ENCODE data around the gene CDC73.

The CDC73 gene

GRCh38 chr1:193121616-193122593 lies at the start of gene CDC73:
CDC73 (plus strand) TSS chr1:193122031; CDS start chr1:193122201, 170 bp downstream.
- peak within 1 kb of the TSS; percentile 86 for H3K4me3 Mint-ChIP-seq
- H3K36me3 Mint-ChIP-seq = peaks cover 12% of the 10 kb centered on the region
- H3K4me1 Mint-ChIP-seq = peaks cover 44% of the 10 kb centered on the region
- H3K27me3 Mint-ChIP-seq = no peaks in the 10 kb centered on the region
- peak within 1 kb of the TSS; percentile 91 for H3K27ac Mint-ChIP-seq
- no peaks in the 10 kb centered on the region for H3K9me3 Mint-ChIP-seq
- ATAC-seq = peak; percentile 97

- no peaks in the 10 kb centered on the region for H3K27me3 Mint-ChIP-seq
- no peaks in the 10 kb centered on the region for H3K4me1 Mint-ChIP-seq
- H3K9me3 Mint-ChIP-seq = no peaks in the 10 kb centered on the region
- ATAC-seq = no peak
- H3K36me3 Mint-ChIP-seq = peaks cover 40% of the 10 kb centered on the region
- no peak overlapping the region for H3K4me3 Mint-ChIP-seq
- no peak overlapping the region for H3K27ac Mint-ChIP-seq
Observed at GRCh38 chr1:193077991-193078390, 43.8 kb upstream of the CDC73 start.

- Mint-ChIP-seq H3K36me3 (peaks cover 44% of the 10 kb centered on the region), H3K27me3 (no peaks in the 10 kb centered on the region), H3K4me1 (no peaks in the 10 kb centered on the region), H3K9me3 (no peaks in the 10 kb centered on the region), H3K4me3 (no peak overlapping the region), H3K27ac (no peak overlapping the region)
- no peak for ATAC-seq
Observed at GRCh38 chr1:193079187-193079586, 42.6 kb upstream of the CDC73 start.

- Mint-ChIP-seq H3K36me3 (peaks cover 36% of the 10 kb centered on the region), H3K4me3 (no peak overlapping the region), H3K27ac (no peak overlapping the region), H3K27me3 (no peaks in the 10 kb centered on the region), H3K4me1 (no peaks in the 10 kb centered on the region), H3K9me3 (no peaks in the 10 kb centered on the region)
- ATAC-seq = peak; percentile 57
Observed at GRCh38 chr1:193083365-193084088, 38.3 kb upstream of the CDC73 start.

GRCh38 chr1:193085263-193085662 lies 36.6 kb upstream of the CDC73 start:
- peaks cover 19% of the 10 kb centered on the region for H3K36me3 Mint-ChIP-seq
- no peak overlapping the region for H3K4me3 Mint-ChIP-seq
- no peaks in the 10 kb centered on the region for H3K9me3 Mint-ChIP-seq
- no peak for ATAC-seq
- no peak overlapping the region for H3K27ac Mint-ChIP-seq
- H3K4me1 Mint-ChIP-seq = no peaks in the 10 kb centered on the region
- no peaks in the 10 kb centered on the region for H3K27me3 Mint-ChIP-seq

- Mint-ChIP-seq H3K36me3 (peaks cover 13% of the 10 kb centered on the region), H3K4me1 (no peaks in the 10 kb centered on the region)
Observed at GRCh38 chr1:193086342-193086741, 35.5 kb upstream of the CDC73 start.

GRCh38 chr1:193087893-193088292 lies 33.9 kb upstream of the CDC73 start:
- Mint-ChIP-seq H3K4me3 (no peak overlapping the region), H3K27ac (no peak overlapping the region), H3K27me3 (no peaks in the 10 kb centered on the region), H3K36me3 (peaks cover 13% of the 10 kb centered on the region), H3K9me3 (no peaks in the 10 kb centered on the region), H3K4me1 (no peaks in the 10 kb centered on the region)
- no peak for ATAC-seq

More at GRCh38 chr1:193086342-193086741, 35.5 kb upstream of the CDC73 start:
- H3K27me3 Mint-ChIP-seq = no peaks in the 10 kb centered on the region
- no peak overlapping the region for H3K27ac Mint-ChIP-seq
- no peaks in the 10 kb centered on the region for H3K9me3 Mint-ChIP-seq
- ATAC-seq = no peak
- no peak overlapping the region for H3K4me3 Mint-ChIP-seq

GRCh38 chr1:193090865-193091264 lies 31.0 kb upstream of the CDC73 start:
- no peaks in the 10 kb centered on the region for H3K27me3 Mint-ChIP-seq
- no peak for ATAC-seq
- no peak overlapping the region for H3K27ac Mint-ChIP-seq
- peaks cover 7% of the 10 kb centered on the region for H3K36me3 Mint-ChIP-seq
- H3K4me3 Mint-ChIP-seq = no peak overlapping the region
- H3K4me1 Mint-ChIP-seq = no peaks in the 10 kb centered on the region
- H3K9me3 Mint-ChIP-seq = no peaks in the 10 kb centered on the region

- no peaks in the 10 kb centered on the region for H3K4me1 Mint-ChIP-seq
- no peak for ATAC-seq
- H3K9me3 Mint-ChIP-seq = no peaks in the 10 kb centered on the region
- H3K4me3 Mint-ChIP-seq = no peak overlapping the region
- H3K27ac Mint-ChIP-seq = no peak overlapping the region
- H3K36me3 Mint-ChIP-seq = peaks cover 20% of the 10 kb centered on the region
- no peaks in the 10 kb centered on the region for H3K27me3 Mint-ChIP-seq
Observed at GRCh38 chr1:193094112-193094511, 27.7 kb upstream of the CDC73 start.

GRCh38 chr1:193102662-193103061 lies 19.2 kb upstream of the CDC73 start:
- Mint-ChIP-seq H3K27ac (no peak overlapping the region), H3K9me3 (no peaks in the 10 kb centered on the region), H3K4me3 (no peak overlapping the region), H3K27me3 (no peaks in the 10 kb centered on the region), H3K36me3 (peaks cover 6% of the 10 kb centered on the region), H3K4me1 (peaks cover 25% of the 10 kb centered on the region)
- no peak for ATAC-seq

- H3K27me3 Mint-ChIP-seq = no peaks in the 10 kb centered on the region
- no peak for ATAC-seq
- H3K36me3 Mint-ChIP-seq = peaks cover 6% of the 10 kb centered on the region
- no peaks in the 10 kb centered on the region for H3K9me3 Mint-ChIP-seq
- H3K4me1 Mint-ChIP-seq = peaks cover 25% of the 10 kb centered on the region
- peak overlapping the region; percentile 81 for H3K27ac Mint-ChIP-seq
- H3K4me3 Mint-ChIP-seq = peak overlapping the region; percentile 89
Observed at GRCh38 chr1:193103759-193104501, 17.9 kb upstream of the CDC73 start.

GRCh38 chr1:193104502-193104906 lies 17.3 kb upstream of the CDC73 start:
- peaks cover 25% of the 10 kb centered on the region for H3K4me1 Mint-ChIP-seq
- H3K27ac Mint-ChIP-seq = peak overlapping the region; percentile 81
- H3K36me3 Mint-ChIP-seq = peaks cover 6% of the 10 kb centered on the region
- peak overlapping the region; percentile 89 for H3K4me3 Mint-ChIP-seq
- ATAC-seq = peak; percentile 46
- H3K27me3 Mint-ChIP-seq = no peaks in the 10 kb centered on the region
- no peaks in the 10 kb centered on the region for H3K9me3 Mint-ChIP-seq

GRCh38 chr1:193104907-193105820 lies 16.7 kb upstream of the CDC73 start, which contains the start of gene GLRX2:
GLRX2 (minus strand) TSS chr1:193105414; CDS start chr1:193105382, 32 bp downstream.
- Mint-ChIP-seq H3K4me1 (peaks cover 25% of the 10 kb centered on the region), H3K27ac (peak within 1 kb of the TSS; percentile 81), H3K4me3 (peak within 1 kb of the TSS; percentile 89), H3K9me3 (no peaks in the 10 kb centered on the region), H3K27me3 (no peaks in the 10 kb centered on the region), H3K36me3 (peaks cover 5% of the 10 kb centered on the region)
- peak; percentile 93 for ATAC-seq

GRCh38 chr1:193105821-193106177 lies 16.0 kb upstream of the CDC73 start:
- Mint-ChIP-seq H3K27ac (peak overlapping the region; percentile 81), H3K27me3 (no peaks in the 10 kb centered on the region), H3K4me3 (peak overlapping the region; percentile 89), H3K9me3 (no peaks in the 10 kb centered on the region), H3K36me3 (no peaks in the 10 kb centered on the region), H3K4me1 (peaks cover 25% of the 10 kb centered on the region)
- no peak for ATAC-seq
